ENCODE results near the gene SLC44A4.
A peak's percentile ranks its signal among the peaks of the same experiment; 100 is the strongest.
"Not testable (repeated sequence)": the region's sequence is repeated elsewhere in the genome, so short reads cannot be mapped to it uniquely, and the experiment has no call there.

Gene SLC44A4

GRCh38 chr6:31851980-31852718 is 26.6 kb downstream of the SLC44A4 start:
- DNase-seq = not testable (repeated sequence)

DNA sequence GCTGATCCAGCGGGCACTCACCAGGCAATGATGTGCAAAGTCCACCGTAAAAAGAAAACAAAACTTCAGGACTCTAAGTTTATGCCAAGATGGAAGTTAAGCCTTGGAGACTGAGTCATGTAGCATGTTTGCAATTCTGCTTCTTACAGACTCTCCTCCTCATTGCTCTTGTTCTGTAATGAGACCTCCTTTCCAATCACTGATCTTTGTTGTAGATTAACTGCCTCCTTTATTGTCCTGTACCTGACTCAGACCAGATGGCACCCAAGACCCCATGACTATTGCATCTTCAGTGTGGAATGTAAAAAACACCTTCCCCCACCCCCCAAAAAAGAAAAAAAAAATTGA is 27.3 kb downstream of the SLC44A4 start:
- DNase-seq = no peak

- no peak for DNase-seq
Measured at GRCh38 chr6:31850765-31851484, 27.9 kb downstream of the SLC44A4 start.

GRCh38 chr6:31847276-31847978 is 31.4 kb downstream of the SLC44A4 start:
- no peak for DNase-seq

DNA sequence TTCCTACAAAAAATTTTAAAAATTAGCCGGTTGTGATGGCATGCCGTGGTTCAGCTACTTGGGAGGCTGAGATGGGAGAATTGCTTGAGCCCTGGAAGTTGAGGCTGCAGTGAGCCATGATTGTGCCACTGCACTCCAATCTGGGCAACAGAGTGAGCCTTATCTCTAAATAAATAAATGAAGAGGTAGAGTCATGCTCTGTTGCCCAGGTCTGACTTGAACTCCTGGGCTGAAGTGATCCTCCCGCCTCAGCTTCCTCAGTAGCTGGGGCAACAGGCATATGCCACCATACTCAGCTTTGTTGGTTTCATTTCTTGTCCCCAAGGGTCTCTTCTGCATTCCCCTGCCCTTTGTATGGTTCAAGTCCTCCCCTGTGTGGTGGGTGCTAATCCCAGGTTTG is 34.3 kb downstream of the SLC44A4 start:
- no peak for DNase-seq

DNA sequence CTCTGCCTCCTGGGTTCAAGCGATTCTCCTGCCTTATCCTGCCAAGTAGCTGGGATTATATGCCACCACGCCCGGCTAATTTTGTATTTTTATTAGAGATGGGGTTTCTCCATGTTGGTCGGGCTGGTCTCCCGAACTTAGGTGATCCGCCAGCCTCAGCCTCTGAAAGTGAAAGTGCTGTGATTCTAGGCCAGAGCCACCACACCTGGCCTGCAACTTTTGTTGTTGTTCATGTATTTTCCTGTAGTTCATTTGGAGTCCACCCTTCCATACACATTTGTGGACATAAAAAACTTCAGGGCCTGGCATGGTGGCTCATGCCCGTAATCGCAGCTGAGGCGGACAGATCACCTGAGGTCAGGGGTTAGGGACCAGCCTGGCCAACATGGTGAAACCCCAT is 36.7 kb downstream of the SLC44A4 start:
- peak; percentile 70 for DNase-seq

GRCh38 chr6:31839779-31840126 is 39.0 kb downstream of the SLC44A4 start:
- not testable (repeated sequence) for DNase-seq

- DNase-seq = no peak
Measured at GRCh38 chr6:31838968-31839367, 39.8 kb downstream of the SLC44A4 start.

- DNase-seq = not testable (repeated sequence)
Measured at GRCh38 chr6:31838114-31838553, 40.7 kb downstream of the SLC44A4 start.

GRCh38 chr6:31837369-31838113 is 41.3 kb downstream of the SLC44A4 start:
- DNase-seq = no peak

GRCh38 chr6:31836474-31837368 is 42.1 kb downstream of the SLC44A4 start:
- DNase-seq = peak; percentile 41

DNA sequence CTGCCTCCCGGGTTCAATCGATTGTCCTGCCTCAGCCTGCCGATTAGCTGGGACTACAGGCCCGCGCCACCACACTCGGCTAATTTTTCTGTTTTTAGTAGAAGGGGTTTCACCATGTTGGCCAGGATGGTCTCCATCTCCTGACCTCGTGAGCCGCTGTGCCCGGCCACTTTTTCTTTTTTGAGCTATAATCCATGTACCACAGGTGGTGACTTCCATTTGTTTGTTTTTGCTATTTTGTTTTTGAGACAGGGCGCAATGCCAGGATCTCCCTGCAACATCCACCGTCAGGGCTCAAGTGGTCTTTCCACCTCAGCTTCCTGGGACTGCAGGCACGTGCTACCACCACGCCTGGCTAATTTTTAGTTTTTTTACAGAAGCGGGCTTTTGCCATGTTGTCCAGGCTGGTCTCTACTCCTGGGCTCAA is 42.7 kb downstream of the SLC44A4 start:
- DNase-seq = no peak

GRCh38 chr6:31834367-31835250 is 44.2 kb downstream of the SLC44A4 start:
- peak; percentile 92 for DNase-seq

DNA sequence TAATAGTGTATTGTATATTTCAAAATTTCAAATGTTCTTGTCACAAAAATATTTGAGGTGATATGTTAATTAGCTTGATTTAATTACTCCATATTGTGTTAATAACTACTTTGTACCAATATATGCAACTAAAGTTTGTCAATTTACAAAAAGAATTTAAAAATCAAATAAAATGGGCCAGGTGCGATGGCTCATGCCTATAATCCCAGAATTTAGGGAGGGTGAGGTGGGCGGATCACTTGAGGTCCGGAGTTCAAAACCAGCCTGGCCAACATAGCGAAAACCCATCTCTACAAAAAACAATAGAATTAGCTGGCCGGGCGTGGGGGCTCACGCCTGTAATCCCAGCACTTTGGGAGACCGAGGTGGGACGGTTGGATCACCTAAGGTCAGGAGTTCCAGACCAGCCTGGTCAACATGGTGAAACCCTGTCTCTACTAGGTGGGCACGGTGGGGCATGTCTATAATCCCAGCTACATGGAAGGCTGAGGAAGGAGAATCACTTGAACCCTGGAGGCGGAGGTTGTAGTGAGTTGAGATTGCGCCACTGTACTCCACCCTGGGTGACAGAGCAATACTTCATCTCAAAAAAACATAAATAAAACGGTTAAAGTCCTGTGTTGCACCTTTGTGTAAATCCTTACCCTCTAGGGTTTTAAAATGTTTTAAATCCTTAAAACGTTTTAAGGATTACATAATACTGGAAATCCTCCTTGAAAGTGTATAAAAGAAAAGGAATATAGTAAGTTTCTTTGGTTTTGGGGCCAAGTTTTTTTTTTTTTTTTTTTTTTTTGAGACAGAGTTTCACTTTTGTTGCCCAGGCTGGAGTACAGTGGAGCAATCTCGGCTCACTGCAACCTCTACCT is 47.2 kb downstream of the SLC44A4 start:
- DNase-seq = no peak

DNA sequence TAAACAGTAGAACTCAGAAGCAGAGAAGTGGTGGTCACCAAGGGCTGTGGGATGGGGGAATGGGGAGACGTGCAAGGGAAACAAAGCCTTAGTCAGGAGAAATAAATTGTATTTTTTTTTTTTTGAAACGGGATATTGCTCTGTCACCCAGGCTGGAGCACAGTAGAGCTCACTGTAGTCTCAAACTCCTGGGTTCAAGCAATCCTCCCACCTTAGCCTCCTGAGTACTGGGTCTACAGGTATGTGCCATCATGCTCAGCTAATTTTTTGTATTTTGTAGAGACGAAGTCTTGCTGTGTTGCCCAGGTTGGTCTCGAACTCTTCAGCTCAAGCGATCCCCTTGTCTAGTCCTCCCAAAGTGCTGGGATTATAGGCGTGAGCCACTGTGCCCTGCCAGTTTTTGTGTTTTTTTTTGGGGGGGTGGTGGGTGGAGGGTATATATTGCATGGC is 47.9 kb downstream of the SLC44A4 start:
- DNase-seq = peak; percentile 19

GRCh38 chr6:31829633-31830283 is 49.0 kb downstream of the SLC44A4 start:
- peak; percentile 41 for DNase-seq

GRCh38 chr6:31827286-31828079 is 51.3 kb downstream of the SLC44A4 start, which contains the start of gene HSPA1B:
HSPA1B (plus strand) TSS chr6:31827738; CDS start chr6:31827951, 213 bp downstream.
- peak; percentile 99 for DNase-seq

DNA sequence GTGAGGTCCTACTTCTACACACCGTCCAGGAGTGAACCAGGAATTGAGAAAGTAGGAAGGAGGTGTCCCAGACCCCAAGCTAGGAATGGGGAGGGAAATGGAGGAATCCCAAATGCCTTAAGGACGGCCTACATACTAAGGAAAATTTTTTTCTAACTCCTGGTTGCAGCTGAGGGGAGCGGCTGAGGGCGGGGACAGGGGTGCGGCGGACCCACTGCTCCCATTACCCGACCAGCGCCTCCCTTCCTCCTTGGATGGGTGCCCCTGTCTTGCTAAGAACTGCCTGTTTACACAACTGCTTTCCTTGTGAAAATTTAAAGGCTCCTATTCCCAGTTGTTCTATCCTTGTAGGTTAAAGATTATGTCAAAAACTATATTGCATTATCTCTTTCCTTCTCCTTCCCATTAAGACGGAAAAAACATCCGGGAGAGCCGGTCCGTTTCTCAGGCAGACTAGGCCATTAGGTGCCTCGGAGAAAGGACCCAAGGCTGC is 52.0 kb downstream of the SLC44A4 start:
- DNase-seq = peak; percentile 80
